ENCODE results near the gene HOXB8. TPM values are rescaled to one million over a fixed set of nuclear protein-coding genes. Genes with fewer than 3 reads are reported as not detected.

The HOXB8 gene
- total and polyA plus RNA-seq, 2 donors (not counting 3 experiments of a cell fraction or from before 2014, with no cell fraction given): 1.7 to 2.4 TPM

- Histone ChIP-seq H3K9me1 (replicated peaks; ENCODE audit: control insufficient read depth, extremely low read depth, insufficient read depth, low read length) (no peaks in the 10 kb centered on the region), H3K4me1 (ENCODE audit: control insufficient read depth, extremely low read depth, insufficient read depth, low read length) (peaks cover 62% of the 10 kb centered on the region), H2AFZ (ENCODE audit: low read depth, low read length) (no peak overlapping the region), H4K20me1 (replicated peaks; ENCODE audit: control insufficient read depth, extremely low read depth, insufficient read depth, low read length) (no peaks in the 10 kb centered on the region), H3K9me3 (replicated peaks; ENCODE audit: control insufficient read depth, insufficient read depth, low read length) (no peaks in the 10 kb centered on the region), H3K79me2 (ENCODE audit: control insufficient read depth, insufficient read depth, low read length) (peaks cover 92% of the 10 kb centered on the region), H3K9ac (replicated peaks; ENCODE audit: extremely low read depth, insufficient read depth, low read length) (no peak overlapping the region), H3K27me3 (ENCODE audit: control insufficient read depth in 2 of 2, insufficient read depth in 2 of 2, low read length in 2 of 2) (no peaks in the 10 kb centered on the region), H3K27ac (ENCODE audit: insufficient read depth, low read depth, low read length) (no peak overlapping the region), H3K36me3 (ENCODE audit: control insufficient read depth in 2 of 2, extremely low read depth in 1 of 2, insufficient read depth in 2 of 2, low read length in 2 of 2) (peaks cover 0 to 3% of the 10 kb centered on the region in 2 experiments), H3K4me3 (replicated peaks in 1 of 3; ENCODE audit: insufficient read depth in 1 of 3, low read depth in 1 of 3, low read length in 3 of 3) (no peak overlapping the region), H3K4me2 (ENCODE audit: insufficient read depth, low read length) (no peak overlapping the region)
- BruUV-seq (replicated peaks): no TSS peak
- FAIRE-seq (no peak), DNase-seq (ENCODE audit: low read depth, low spot score) (no peak)
- TF ChIP-seq JUN (IDR thresholded peaks at IDR 0.05; ENCODE audit: borderline replicate concordance, insufficient read depth, insufficient read length, low read depth) (no peak), FOS (IDR thresholded peaks at IDR 0.05; ENCODE audit: borderline replicate concordance, insufficient read depth, low read length) (no peak), POLR2AphosphoS5 (IDR thresholded peaks at IDR 0.05; ENCODE audit: insufficient read depth, low read depth, low read length) (no peak), MAX (IDR thresholded peaks at IDR 0.05; ENCODE audit: insufficient read depth, insufficient read length) (no peak), CTCF (IDR thresholded peaks at IDR 0.05; ENCODE audit: extremely low read depth in 1 of 2, insufficient read depth in 1 of 2, low read depth in 1 of 2, low read length in 2 of 2) (no peak), MYC (IDR thresholded peaks at IDR 0.05; ENCODE audit: low read depth, low read length) (no peak), GATA2 (IDR thresholded peaks at IDR 0.05; ENCODE audit: insufficient read depth, insufficient read length, low read depth, low read length) (no peak), EZH2 (IDR thresholded peaks at IDR 0.05; ENCODE audit: borderline replicate concordance, low read depth, low read length, severe bottlenecking) (no peak), POLR2A (IDR thresholded peaks at IDR 0.05; ENCODE audit: low read depth, low read length) (no peak)
- ChIA-PET CTCF (interaction anchor here (3.3 to 6.1 kb wide), 2 partner anchors 10 to 18 kb away, joined by 23 to 28 read pairs; no protein-coding TSS in a partner anchor), POLR2A (no interaction called here)
- intact Hi-C loops (cut with micrococcal nuclease): no loop called here
- dilution Hi-C loops (cut with MboI; ENCODE audit: extremely low pct_ligation_motif_present, low sequenced_read_pairs): no loop called here
Measured at GRCh38 chr17:48565925-48566710, 49.0 kb downstream of the HOXB8 start.
